Peyer's patch (tissue), 4 donors: ENCODE results near the gene GALC.

ENCODE experiments used
- POLR2A ChIP-seq, 2 donors: fragments of 450-650 bp; IDR thresholded peaks; one replicate each; pipeline ENCODE4 v1.5.1; 2017; ENCODE audit warnings: antibody characterized with exemption in 2 of 2, mild to moderate bottlenecking in 2 of 2, moderate library complexity in 2 of 2
- TF ChIP-seq, protein P1 (sequence below), 6 experiments: fragments of 450-650 bp in 4 of 6; fragments of 200-600 bp in 2 of 6; sonication (generic) in 1 of 6; IDR thresholded peaks; one replicate each; pipeline ENCODE4 v1.5.1; 2017 to 2019; ENCODE audit warnings: antibody characterized with exemption in 6 of 6, mild to moderate bottlenecking in 3 of 6, moderate library complexity in 1 of 6

DNA sequence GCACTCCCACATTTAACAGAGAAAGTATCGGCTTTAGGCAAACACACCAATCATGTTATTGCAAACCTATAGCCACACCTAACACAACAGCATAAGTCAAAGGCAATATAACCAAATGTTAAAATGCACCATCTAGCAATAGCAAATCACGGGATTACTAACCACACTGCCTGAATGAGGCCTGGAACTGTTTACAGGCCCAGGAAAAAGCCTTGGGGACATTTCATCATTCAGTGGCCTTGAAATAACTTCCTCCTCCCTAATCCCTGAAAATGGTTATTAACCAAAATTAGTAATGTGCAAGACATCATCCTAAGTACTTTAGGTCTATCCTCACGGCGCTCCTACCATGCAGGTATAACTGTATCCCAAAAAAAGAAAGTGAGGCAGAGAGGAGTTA lies 2.3 kb downstream of the GALC start:
- TF ChIP-seq, protein P1, sequence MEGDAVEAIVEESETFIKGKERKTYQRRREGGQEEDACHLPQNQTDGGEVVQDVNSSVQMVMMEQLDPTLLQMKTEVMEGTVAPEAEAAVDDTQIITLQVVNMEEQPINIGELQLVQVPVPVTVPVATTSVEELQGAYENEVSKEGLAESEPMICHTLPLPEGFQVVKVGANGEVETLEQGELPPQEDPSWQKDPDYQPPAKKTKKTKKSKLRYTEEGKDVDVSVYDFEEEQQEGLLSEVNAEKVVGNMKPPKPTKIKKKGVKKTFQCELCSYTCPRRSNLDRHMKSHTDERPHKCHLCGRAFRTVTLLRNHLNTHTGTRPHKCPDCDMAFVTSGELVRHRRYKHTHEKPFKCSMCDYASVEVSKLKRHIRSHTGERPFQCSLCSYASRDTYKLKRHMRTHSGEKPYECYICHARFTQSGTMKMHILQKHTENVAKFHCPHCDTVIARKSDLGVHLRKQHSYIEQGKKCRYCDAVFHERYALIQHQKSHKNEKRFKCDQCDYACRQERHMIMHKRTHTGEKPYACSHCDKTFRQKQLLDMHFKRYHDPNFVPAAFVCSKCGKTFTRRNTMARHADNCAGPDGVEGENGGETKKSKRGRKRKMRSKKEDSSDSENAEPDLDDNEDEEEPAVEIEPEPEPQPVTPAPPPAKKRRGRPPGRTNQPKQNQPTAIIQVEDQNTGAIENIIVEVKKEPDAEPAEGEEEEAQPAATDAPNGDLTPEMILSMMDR (IDR thresholded peaks at IDR 0.05), result no peak
- no peak for TF ChIP-seq POLR2A (IDR thresholded peaks at IDR 0.05)
